GM04504 (cell line): ENCODE measurements around the gene PCDHGB6.
"Not testable (repeated sequence)": the region's sequence is repeated elsewhere in the genome, so short reads cannot be mapped to it uniquely, and the experiment has no call there.

Experiments
- DNase-seq: peaks from one replicate; pipeline ENCODE4 v3.0.0-alpha.2; 2012; ENCODE audit warnings: low read depth

Gene PCDHGB6

DNA sequence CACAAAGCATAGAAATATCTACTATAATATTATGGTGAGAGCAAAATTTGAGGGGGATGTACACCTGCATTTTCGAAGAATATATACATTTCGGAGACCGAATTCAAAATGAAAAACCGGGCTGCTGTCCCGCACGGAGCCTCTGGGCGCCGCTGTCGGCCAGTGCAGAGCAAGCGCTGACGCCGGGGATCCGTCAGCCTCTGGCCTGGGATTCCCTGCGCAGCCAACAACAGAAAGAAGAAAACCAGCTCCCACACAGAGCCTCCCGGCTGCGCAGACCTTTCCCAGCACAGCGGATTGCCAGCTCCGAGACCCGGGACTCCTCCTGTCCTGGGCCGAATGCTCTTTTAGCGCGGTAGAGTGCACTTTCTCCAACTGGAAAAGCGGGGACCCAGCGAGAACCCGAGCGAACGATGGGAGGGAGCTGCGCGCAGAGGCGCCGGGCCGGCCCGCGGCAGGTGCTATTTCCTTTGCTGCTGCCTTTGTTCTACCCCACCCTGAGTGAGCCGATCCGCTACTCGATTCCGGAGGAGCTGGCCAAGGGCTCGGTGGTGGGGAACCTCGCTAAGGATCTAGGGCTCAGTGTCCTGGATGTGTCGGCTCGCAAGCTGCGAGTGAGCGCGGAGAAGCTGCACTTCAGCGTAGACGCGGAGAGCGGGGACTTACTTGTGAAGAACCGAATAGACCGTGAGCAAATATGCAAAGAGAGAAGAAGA is at the start of gene PCDHGB6:
PCDHGB6 (plus strand) TSS at position 232 of the 716 bp plus-strand sequence; CDS start at position 414, 182 bp downstream.
- DNase-seq, result not testable (repeated sequence)

DNA sequence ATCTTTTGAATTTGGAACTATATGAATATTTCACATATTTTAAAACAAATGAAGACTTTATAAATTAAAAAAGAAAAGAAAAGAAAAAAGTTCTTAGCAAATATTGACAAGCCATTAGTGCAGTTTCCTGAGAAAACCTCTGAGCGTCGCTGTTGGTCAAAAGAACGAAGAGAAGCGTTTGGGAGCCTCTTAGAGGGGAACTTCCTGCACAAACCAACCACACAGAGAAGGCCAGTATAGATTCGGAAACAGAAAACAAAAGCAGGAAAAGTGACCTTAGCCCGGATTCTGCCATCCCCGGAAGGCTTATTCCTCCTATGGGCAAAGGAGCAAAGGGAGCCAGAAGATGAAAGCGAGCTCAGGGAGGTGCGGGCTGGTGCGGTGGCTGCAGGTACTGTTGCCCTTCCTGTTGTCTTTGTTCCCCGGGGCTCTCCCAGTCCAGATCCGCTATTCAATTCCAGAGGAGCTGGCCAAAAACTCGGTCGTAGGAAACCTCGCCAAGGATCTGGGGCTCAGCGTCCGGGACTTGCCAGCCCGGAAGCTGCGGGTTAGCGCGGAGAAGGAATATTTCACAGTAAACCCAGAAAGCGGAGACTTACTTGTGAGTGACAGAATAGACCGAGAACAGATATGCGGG is 47.9 kb upstream of the PCDHGB6 start, which contains the start of gene PCDHGB2:
PCDHGB2 (plus strand) TSS at position 205 of the 637 bp plus-strand sequence; CDS start at position 347, 142 bp downstream.
- DNase-seq, result no peak

DNA sequence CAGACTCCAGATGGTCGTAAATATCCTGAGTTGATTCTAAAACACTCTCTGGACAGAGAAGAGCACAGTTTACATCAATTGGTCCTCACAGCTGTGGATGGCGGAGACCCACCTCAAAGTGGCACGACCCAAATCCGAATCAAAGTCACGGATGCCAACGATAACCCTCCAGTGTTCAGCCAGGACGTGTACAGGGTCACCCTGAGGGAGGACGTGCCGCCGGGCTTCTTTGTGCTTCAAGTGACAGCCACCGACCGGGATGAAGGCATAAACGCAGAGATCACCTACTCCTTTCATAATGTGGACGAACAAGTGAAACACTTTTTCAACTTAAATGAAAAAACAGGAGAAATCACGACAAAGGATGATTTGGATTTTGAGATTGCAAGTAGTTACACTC is 47.1 kb upstream of the PCDHGB6 start:
- DNase-seq, result no peak

DNA sequence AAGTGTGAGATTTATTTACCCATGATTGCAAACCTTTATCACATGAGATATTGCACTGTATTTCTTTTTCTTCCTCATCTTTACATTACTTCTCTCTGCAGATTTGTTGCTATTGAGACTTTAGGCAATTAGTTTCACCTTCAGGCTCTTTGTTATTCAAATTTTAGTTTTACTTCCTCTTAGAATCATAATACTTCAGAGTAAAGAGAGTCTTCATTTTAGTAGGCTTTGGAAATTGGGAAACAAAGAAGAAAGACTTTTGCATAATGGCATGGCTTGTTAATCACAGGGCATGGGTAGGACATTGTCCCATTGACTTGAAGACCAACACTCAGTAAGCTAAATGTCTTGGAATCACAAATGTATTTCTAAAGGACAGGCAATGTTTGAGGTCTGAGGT is 45.1 kb upstream of the PCDHGB6 start:
- DNase-seq, result no peak

DNA sequence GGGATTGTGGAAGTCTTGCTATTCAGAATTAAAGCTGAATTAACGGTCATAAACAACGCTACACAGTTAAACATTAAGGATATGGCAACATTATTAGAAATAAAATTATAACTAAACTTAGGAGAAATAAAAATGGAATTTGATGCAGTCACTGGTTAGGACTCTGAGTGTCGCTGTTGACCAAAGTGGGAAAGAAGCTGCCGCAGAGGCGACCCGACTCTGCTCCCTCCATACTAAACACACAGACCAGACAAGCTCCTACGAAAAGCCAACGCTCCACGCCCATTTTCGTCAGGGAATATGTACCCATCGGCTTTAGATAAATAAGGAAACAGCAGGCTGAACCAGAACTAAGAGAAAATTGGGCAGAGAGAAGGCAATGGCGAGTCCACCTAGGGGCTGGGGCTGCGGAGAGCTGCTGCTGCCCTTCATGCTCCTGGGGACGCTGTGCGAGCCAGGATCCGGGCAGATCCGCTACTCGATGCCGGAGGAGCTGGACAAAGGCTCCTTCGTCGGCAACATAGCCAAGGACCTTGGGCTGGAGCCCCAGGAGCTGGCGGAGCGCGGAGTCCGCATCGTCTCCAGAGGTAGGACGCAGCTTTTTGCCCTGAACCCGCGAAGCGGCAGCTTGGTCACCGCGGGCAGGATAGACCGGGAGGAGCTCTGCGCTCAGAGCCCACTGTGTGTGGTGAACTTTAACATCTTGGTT is 43.7 kb upstream of the PCDHGB6 start, which contains the start of gene PCDHGA5:
PCDHGA5 (plus strand) TSS at position 211 of the 709 bp plus-strand sequence; CDS start at position 380, 169 bp downstream.
- DNase-seq, result no peak

DNA sequence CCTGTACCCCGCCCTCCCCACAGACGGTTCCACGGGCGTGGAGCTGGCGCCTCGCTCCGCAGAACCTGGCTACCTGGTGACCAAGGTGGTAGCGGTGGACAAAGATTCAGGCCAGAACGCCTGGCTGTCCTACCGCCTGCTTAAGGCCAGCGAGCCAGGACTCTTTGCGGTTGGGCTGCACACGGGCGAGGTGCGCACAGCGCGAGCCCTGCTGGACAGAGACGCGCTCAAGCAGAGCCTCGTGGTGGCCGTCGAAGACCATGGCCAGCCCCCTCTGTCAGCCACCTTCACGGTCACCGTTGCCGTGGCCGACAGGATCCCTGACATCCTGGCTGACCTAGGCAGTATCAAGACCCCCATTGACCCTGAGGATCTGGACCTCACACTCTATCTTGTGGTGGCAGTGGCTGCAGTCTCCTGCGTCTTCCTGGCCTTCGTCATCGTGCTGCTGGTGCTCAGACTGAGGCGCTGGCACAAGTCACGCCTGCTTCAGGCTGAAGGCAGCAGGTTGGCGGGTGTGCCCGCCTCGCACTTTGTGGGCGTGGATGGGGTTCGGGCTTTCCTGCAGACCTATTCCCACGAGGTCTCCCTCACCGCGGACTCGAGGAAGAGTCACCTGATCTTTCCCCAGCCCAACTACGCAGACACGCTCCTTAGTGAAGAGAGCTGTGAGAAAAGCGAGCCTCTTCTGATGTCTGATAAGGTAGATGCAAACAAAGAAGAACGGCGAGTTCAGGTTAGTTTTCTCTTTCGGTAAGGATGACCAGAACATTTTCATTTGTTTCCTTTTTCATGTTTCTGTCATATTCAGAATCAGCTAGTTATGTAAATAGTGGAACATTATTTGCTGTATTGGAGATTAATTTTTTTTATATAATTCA is 41.6 kb upstream of the PCDHGB6 start:
- DNase-seq, result no peak

DNA sequence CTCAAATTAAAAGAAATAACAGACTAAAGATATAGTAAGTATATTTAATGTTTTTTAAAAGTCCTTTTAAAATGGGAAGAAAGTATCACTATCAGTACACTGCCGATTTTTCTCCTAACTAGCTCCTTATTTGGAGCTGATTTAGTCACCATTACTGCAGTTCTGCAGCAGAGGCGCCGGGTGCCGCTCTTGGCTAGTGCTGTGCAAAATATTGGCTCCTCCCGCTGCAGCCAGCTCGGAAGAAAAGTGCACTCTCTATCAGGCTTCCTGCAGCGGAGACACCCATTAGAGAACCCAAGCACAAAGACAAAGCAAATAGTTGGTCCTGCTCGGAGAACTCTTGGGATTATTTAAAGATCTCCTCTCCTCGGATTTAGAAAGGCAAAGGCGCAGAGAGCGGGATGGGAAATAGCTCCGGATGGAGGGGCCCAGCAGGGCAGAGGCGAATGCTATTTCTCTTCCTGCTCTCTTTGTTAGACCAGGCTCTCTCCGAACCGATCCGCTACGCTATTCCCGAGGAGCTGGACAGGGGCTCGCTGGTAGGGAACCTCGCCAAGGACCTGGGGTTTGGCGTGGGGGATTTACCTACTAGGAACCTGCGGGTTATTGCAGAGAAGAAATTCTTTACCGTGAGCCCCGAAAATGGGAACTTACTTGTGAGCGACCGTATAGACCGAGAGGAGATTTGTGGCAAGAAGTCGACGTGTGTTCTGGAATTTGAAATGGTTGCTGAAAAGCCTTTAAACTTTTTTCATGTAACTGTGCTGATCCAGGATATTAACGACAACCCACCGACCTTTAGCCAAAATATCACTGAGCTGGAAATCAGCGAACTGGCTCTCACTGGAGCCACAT is 37.6 kb upstream of the PCDHGB6 start, which contains the start of gene PCDHGB3:
PCDHGB3 (plus strand) TSS at position 249 of the 855 bp plus-strand sequence; CDS start at position 402, 153 bp downstream.
- no peak for DNase-seq

DNA sequence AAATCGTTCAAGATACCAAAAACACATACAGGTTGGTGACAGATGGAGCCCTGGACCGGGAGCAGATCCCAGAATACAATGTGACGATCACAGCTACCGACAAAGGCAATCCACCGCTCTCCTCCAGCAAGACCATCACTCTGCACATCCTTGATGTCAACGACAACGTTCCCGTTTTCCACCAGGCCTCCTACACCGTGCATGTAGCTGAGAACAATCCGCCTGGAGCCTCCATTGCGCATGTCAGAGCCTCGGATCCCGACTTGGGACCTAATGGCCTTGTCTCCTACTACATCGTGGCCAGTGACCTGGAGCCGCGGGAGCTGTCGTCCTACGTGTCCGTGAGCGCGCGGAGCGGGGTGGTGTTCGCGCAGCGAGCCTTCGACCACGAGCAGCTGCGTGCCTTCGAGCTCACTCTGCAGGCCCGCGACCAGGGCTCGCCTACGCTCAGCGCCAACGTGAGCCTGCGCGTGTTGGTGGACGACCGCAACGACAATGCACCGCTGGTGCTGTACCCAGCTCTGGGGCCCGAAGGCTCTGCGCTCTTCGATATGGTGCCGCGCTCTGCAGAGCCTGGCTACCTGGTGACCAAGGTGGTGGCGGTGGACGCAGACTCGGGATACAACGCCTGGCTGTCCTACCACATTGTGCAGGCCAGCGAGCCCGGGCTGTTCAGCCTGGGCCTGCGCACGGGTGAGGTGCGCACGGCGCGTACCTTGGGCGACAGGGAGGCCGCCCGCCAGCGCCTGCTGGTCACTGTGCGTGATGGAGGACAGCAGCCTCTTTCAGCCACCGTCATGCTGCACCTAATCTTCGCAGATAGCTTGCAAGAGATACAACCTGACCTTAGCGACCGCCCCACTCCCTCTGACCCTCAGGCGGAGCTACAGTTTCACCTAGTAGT is 36.0 kb upstream of the PCDHGB6 start:
- no peak for DNase-seq

DNA sequence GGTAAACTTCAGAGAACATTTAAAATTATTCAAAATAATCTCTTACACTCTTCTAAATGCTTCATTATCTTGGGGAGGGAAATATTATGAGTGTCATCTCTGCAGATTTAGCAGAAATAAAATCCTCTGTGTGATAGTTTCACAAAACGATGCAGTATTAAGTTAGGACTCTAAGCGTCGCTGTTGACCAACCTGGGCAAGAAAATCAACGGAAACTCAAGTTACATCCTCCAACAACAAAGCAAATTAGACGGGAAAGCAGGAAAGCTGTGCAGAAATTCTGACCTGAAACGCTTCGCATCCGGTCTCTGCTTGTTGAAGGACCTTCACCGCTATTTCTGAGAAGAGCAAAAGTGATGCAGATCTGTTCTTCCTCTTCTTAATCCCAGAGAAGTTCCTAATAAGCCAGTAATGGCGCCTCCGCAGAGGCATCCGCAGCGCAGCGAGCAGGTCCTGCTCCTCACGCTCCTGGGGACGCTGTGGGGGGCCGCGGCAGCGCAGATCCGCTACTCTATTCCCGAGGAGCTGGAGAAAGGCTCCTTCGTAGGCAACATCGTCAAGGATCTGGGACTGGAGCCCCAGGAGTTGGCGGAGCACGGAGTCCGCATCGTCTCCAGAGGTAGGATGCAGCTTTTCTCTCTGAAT is 34.0 kb upstream of the PCDHGB6 start, which contains the start of gene PCDHGA6:
PCDHGA6 (plus strand) TSS at position 219 of the 645 bp plus-strand sequence; CDS start at position 412, 193 bp downstream.
- no peak for DNase-seq

DNA sequence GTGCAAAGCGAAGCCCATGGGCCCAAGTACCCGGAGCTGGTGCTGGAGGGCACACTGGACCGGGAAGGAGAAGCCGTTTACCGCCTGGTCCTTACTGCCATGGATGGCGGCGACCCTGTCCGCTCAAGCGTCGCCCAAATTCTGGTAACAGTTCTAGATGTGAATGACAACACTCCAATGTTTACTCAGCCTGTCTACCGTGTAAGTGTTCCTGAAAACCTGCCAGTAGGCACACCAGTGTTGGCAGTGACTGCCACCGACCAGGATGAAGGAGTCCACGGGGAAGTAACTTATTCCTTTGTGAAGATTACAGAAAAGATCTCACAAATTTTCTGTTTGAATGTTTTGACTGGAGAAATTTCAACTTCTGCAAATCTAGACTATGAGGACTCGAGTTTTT is 33.2 kb upstream of the PCDHGB6 start:
- DNase-seq, result no peak

DNA sequence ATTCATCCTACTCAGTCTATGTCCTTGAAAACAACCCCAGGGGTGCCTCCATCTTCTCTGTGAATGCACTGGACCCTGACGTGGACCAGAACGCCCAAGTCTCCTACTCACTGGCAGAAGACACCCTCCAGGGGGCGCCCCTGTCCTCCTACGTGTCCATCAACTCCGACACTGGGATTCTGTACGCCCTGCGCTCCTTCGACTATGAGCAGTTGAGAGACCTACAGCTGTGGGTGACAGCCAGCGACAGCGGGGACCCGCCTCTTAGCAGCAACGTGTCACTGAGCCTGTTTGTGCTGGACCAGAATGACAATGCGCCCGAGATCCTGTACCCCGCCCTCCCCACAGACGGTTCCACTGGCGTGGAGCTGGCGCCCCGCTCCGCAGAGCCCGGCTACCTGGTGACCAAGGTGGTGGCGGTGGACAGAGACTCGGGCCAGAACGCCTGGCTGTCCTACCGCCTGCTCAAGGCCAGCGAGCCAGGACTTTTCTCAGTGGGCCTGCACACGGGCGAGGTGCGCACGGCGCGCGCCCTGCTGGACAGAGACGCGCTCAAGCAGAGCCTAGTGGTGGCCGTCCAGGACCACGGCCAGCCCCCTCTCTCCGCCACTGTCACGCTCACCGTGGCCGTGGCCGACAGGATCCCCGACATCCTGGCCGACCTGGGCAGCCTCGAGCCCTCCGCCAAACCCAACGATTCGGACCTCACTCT is 32.2 kb upstream of the PCDHGB6 start:
- DNase-seq, result not testable (repeated sequence)

DNA sequence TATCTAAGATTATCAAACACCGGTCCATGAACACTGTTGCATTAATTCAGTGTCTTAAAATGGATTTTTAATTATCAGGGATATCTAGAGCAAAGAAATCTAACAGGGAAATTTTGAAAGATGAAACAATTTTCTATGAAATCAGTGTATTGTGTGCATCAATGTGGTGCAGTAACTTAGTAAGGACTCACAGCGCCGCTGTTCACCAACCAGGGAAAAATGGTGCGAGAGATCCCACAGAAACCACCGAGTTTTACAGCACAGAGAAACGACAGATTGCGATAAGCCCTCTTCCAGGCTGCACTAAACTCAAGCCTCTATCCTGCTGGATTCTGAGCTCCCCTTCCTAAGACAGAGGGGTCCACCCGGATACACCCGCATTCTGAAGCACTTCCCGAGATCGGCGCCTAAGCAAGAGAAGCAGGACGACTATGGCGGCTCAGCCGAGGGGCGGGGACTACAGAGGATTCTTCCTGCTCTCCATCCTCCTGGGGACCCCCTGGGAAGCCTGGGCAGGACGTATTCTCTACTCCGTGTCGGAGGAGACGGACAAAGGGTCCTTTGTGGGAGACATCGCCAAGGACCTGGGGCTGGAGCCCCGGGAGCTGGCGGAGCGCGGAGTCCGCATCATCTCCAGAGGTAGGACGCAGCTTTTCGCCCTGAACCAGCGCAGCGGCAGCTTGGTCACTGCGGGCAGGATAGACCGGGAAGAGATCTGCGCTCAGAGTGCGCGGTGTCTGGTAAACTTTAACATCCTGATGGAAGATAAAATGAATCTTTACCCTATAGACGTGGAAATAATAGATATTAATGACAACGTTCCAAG is 25.1 kb upstream of the PCDHGB6 start, which contains the start of gene PCDHGA7:
PCDHGA7 (plus strand) TSS at position 274 of the 826 bp plus-strand sequence; CDS start at position 432, 158 bp downstream.
- DNase-seq, result no peak

DNA sequence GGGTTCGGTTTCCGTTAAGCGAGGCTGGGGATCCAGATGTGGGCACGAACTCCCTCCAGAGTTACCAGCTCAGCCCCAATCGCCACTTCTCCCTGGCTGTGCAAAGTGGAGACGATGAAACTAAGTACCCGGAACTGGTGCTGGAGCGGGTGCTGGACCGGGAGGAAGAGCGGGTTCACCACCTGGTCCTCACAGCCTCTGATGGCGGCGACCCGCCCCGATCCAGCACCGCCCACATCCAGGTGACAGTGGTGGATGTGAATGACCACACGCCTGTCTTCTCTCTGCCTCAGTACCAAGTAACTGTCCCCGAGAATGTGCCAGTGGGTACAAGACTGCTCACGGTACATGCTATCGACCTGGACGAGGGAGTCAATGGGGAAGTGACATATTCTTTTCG is 24.5 kb upstream of the PCDHGB6 start:
- DNase-seq, result no peak

DNA sequence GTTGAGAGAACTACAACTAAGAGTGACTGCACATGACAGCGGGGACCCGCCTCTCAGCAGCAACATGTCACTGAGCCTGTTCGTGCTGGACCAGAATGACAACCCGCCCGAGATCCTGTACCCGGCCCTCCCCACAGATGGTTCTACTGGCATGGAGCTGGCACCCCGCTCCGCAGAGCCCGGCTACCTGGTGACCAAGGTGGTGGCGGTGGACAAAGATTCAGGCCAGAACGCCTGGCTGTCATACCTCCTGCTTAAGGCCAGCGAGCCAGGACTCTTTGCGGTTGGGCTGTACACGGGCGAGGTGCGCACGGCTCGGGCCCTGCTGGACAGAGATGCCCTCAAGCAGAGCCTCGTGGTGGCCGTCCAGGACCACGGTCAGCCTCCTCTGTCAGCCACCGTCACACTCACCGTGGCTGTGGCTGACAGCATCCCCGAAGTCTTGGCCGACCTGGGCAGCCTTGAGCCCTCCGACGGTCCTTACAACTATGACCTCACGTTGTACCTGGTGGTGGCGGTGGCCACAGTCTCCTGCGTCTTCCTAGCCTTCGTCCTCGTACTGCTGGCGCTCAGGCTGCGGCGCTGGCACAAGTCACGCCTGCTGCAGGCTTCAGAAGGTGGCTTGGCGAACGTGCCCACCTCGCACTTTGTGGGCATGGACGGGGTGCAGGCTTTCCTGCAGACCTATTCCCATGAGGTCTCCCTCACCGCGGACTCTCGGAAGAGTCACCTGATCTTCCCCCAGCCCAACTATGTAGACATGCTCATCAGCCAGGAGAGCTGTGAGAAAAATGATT is 23.2 kb upstream of the PCDHGB6 start:
- no peak for DNase-seq

DNA sequence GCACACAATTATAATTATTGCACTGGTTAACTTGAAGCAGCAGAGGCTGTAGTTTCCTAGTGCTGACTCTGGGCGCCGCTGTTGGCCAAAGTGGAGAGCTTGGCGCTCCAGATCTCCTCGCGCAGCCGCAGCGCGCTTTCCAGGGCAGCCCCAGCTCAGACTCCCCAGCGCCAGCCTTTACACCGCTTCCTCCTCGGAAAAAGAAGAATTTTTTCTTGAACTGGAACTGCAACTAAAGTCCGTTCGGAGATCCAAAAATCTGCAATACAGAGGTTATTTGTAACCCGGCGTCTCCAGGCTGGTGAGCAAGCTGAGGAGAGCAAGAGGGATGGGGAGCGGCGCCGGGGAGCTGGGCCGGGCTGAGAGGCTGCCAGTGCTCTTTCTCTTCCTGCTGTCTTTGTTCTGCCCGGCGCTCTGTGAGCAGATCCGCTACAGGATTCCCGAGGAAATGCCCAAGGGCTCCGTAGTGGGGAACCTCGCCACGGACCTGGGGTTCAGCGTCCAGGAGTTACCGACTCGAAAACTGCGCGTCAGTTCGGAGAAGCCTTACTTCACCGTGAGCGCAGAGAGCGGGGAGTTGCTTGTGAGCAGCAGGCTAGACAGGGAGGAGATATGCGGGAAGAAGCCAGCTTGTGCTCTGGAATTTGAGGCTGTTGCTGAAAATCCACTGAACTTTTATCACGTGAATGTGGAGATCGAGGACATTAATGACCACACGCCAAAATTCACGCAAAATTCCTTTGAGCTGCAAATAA is 20.1 kb upstream of the PCDHGB6 start, which contains the start of gene PCDHGB4:
PCDHGB4 (plus strand) TSS at position 142 of the 755 bp plus-strand sequence; CDS start at position 329, 187 bp downstream.
- DNase-seq, result not testable (repeated sequence)
